ENCODE data around the gene TH. TPM values are rescaled to one million over a fixed set of nuclear protein-coding genes. Genes with fewer than 3 reads are reported as not detected.

TH gene
- total and polyA plus RNA-seq, 2 of the 4 experiments (the other 2 are of a cell fraction) = 0.10 TPM; not detected in 1

GRCh38 chr11:2168286-2169004 is 3.2 kb downstream of the TH start:
- BruUV-seq (replicated peaks) = no TSS peak
- dilution Hi-C loops (cut with HindIII; ENCODE audit: low sequenced_read_pairs, unreplicated experiment) (no loop called here), intact Hi-C loops (cut with micrococcal nuclease) (no loop called here), in situ Hi-C loops (cut with MboI; ENCODE audit: low sequenced_read_pairs) (no loop called here)
- no peaks in the 10 kb centered on the region; the same call in 1 of the 2 replicates for H4K20me1 ChIP-seq (ENCODE audit: insufficient read depth, low read length)
- H4K8ac ChIP-seq (ENCODE audit: low read depth in 2 of 2, low read length in 2 of 2) = no peak overlapping the region
- no peaks in the 10 kb centered on the region for H3K79me1 ChIP-seq (ENCODE audit: low read depth in 1 of 2, low read length in 2 of 2)
- H3K14ac ChIP-seq (replicated peaks; ENCODE audit: low read depth, low read length) = no peak overlapping the region
- H3K9me3 ChIP-seq (ENCODE audit: control insufficient read depth, insufficient read depth, low read length) = no peaks in the 10 kb centered on the region
- H3K4ac ChIP-seq (ENCODE audit: low read depth, low read length) = no peak overlapping the region
- H2AK9ac ChIP-seq (replicated peaks; ENCODE audit: low read depth, low read length, poor library complexity) = no peak overlapping the region
- no peak overlapping the region for H4K5ac ChIP-seq (ENCODE audit: low read depth, low read length)
- H2BK120ac ChIP-seq (ENCODE audit: low read depth, low read length) = no peak overlapping the region
- TF ChIP-seq CHD1 (IDR thresholded peaks at IDR 0.05; ENCODE audit: low read depth, low read length) (no peak), NFE2L2 (IDR thresholded peaks at IDR 0.05; ENCODE audit: low read depth, low read length) (no peak), RFX5 (IDR thresholded peaks at IDR 0.05; ENCODE audit: low read depth, low read length) (no peak), POLR2A (IDR thresholded peaks at IDR 0.05; ENCODE audit: low read depth, low read length) (no peak), RCOR1 (IDR thresholded peaks at IDR 0.05; ENCODE audit: insufficient replicate concordance, low read length) (no peak), SMC3 (IDR thresholded peaks at IDR 0.05; ENCODE audit: low read depth, low read length) (no peak), BHLHE40 (IDR thresholded peaks at IDR 0.05; ENCODE audit: low read depth, low read length) (no peak), CEBPB (IDR thresholded peaks at IDR 0.05; ENCODE audit: low read depth, low read length) (no peak), FOS (IDR thresholded peaks at IDR 0.05; ENCODE audit: low read depth, low read length) (no peak), RAD21 (IDR thresholded peaks at IDR 0.05; ENCODE audit: low read length) (no peak), MAZ (IDR thresholded peaks at IDR 0.05; ENCODE audit: borderline replicate concordance, low read depth, low read length) (no peak), MXI1 (IDR thresholded peaks at IDR 0.05; ENCODE audit: borderline replicate concordance, low read depth, low read length) (no peak)
- TF ChIP-seq, protein P1, sequence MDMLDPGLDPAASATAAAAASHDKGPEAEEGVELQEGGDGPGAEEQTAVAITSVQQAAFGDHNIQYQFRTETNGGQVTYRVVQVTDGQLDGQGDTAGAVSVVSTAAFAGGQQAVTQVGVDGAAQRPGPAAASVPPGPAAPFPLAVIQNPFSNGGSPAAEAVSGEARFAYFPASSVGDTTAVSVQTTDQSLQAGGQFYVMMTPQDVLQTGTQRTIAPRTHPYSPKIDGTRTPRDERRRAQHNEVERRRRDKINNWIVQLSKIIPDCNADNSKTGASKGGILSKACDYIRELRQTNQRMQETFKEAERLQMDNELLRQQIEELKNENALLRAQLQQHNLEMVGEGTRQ (IDR thresholded peaks at IDR 0.05; ENCODE audit: low read depth, low read length) = no peak
- TF ChIP-seq, protein P2, sequence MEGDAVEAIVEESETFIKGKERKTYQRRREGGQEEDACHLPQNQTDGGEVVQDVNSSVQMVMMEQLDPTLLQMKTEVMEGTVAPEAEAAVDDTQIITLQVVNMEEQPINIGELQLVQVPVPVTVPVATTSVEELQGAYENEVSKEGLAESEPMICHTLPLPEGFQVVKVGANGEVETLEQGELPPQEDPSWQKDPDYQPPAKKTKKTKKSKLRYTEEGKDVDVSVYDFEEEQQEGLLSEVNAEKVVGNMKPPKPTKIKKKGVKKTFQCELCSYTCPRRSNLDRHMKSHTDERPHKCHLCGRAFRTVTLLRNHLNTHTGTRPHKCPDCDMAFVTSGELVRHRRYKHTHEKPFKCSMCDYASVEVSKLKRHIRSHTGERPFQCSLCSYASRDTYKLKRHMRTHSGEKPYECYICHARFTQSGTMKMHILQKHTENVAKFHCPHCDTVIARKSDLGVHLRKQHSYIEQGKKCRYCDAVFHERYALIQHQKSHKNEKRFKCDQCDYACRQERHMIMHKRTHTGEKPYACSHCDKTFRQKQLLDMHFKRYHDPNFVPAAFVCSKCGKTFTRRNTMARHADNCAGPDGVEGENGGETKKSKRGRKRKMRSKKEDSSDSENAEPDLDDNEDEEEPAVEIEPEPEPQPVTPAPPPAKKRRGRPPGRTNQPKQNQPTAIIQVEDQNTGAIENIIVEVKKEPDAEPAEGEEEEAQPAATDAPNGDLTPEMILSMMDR (conservative IDR thresholded peaks at IDR 0.05; ENCODE audit: low read depth, low read length) = no peak
- TF ChIP-seq, protein P3, sequence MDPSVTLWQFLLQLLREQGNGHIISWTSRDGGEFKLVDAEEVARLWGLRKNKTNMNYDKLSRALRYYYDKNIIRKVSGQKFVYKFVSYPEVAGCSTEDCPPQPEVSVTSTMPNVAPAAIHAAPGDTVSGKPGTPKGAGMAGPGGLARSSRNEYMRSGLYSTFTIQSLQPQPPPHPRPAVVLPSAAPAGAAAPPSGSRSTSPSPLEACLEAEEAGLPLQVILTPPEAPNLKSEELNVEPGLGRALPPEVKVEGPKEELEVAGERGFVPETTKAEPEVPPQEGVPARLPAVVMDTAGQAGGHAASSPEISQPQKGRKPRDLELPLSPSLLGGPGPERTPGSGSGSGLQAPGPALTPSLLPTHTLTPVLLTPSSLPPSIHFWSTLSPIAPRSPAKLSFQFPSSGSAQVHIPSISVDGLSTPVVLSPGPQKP (IDR thresholded peaks at IDR 0.05; ENCODE audit: borderline replicate concordance, low read depth, low read length) = no peak
- 84% methylated on average over 22 of the region's 33 CpGs; no CpG with 5 or more reads in 1 of the 2 experiments for WGBS, 2 experiments (ENCODE audit: extremely low coverage in 2 of 2, insufficient read length in 1 of 2)
- H2AK5ac ChIP-seq (ENCODE audit: low read depth, low read length) = no peak overlapping the region
- no peaks in the 10 kb centered on the region for H3K9me1 ChIP-seq (ENCODE audit: insufficient read depth, low read length)
- no peak overlapping the region for H3K4me2 ChIP-seq (ENCODE audit: low read depth, low read length)
- H3K27me3 ChIP-seq (ENCODE audit: control insufficient read depth, insufficient read depth, low read length) = peaks cover 13% of the 10 kb centered on the region; the same call in 1 of the 2 replicates
- no peak overlapping the region for H4K91ac ChIP-seq (ENCODE audit: insufficient read depth, low read depth, low read length)
- CTCF ChIA-PET = no interaction called here
- H3K9ac ChIP-seq (ENCODE audit: low read depth, low read length) = no peak overlapping the region
- no peaks in the 10 kb centered on the region for H3K4me1 ChIP-seq (ENCODE audit: control insufficient read depth, insufficient read depth, low read length)
- H3K18ac ChIP-seq (ENCODE audit: low read depth, low read length) = no peak overlapping the region
- POLR2A ChIA-PET (ENCODE audit: unreplicated experiment) = no interaction called here
- H3K36me3 ChIP-seq (ENCODE audit: control insufficient read depth, insufficient read depth, low read length) = no peaks in the 10 kb centered on the region
- DNase-seq = no peak
- no peak overlapping the region for H2BK15ac ChIP-seq (ENCODE audit: low read depth, low read length)
- ATAC-seq (ENCODE audit: low read depth) = no peak
- H2AFZ ChIP-seq (replicated peaks; ENCODE audit: low read length, poor library complexity) = no peak overlapping the region
- no peak overlapping the region for H2BK20ac ChIP-seq (ENCODE audit: low read depth, low read length)
- H3K27ac ChIP-seq (ENCODE audit: insufficient read depth, low read length) = no peak overlapping the region
- H3K56ac ChIP-seq (ENCODE audit: extremely low read depth, insufficient read depth, low read length) = no peak overlapping the region
- no peak overlapping the region for H2BK5ac ChIP-seq (ENCODE audit: low read depth, low read length, poor library complexity, severe bottlenecking)
- H3K23ac ChIP-seq (ENCODE audit: low read depth, low read length) = no peak overlapping the region
- no peak overlapping the region for H3K4me3 ChIP-seq (ENCODE audit: insufficient read depth, low read depth, low read length)
